ENCODE data around the gene RADIL.

The RADIL gene

DNA sequence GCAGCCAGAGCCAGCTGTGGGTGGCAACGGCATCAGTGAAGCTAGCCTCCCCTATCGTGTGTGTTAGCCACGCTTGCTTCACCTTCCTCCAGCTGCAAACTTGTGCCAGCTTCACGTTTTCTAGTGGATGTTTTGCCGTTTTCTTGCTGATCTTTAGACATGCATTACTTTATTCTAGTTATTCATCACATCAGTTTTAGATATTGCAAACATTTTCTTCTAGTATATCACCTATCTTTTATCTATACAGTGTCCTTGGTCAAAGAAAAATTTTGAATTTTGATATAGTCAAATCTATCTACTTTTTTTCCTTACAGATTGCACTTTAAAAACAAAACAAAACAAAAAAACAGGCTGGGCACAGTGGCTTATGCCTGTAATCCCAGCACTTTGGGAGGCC, 15.0 kb downstream of the RADIL start:
- TF ChIP-seq REST (IDR thresholded peaks at IDR 0.05; ENCODE audit: insufficient read depth in 1 of 2, low read depth in 2 of 2, low read length in 2 of 2) (no peak), SIN3A (IDR thresholded peaks at IDR 0.05; ENCODE audit: borderline replicate concordance, insufficient read depth, low read length) (no peak), POLR2AphosphoS5 (IDR thresholded peaks at IDR 0.05; ENCODE audit: low read depth, low read length) (no peak), FOXP2 (optimal IDR thresholded peaks at IDR 0.05; ENCODE audit: borderline replicate concordance, extremely low read depth, extremely low read length, insufficient read depth) (no peak), TAF1 (IDR thresholded peaks at IDR 0.05; ENCODE audit: borderline replicate concordance, insufficient read depth, low read length) (no peak)

DNA sequence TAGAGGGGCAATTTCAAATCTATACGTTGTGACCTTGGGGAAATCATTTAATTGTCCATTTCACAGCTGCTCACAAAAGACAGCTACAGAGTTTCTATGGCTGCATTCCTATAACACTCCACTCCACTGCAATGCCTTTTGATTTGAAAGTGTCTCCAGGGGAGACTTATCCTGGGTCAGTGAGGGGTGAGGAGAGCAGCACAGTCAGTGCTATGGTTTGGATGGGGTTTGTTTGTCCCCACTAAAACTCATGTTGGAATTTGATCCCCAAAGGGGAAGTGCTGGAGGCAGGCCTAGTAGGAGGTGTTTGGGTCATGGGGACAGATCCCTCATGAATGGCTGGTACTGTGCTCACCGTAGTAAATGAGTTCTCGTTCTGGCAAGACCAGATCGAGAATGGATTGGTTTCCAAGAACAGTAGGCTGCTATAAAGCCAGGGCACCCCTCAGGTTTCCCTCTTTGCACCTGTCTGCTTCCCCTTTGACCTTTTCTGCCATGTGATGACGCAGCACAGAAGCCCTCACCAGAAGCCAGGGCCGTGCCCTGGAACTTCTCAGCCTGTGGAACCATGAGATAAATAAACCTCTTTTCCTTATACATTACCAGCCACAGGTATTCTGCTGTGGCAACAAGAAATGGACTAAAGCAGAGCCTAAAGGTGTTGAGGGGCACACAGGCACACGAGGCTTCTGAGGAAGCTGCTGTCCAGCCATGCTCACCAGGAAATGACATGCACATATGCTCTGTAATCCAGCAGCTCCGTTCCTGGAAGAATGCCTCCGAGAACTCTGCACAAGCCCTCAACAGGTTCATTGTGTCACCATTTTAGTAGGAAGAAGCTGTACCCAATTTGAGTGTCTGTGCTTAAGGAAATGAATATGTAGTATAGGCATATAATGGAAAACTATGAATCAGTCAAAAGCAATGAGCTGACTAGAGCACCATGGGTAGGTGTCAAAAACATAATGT, 16.7 kb downstream of the RADIL start:
- no peak for TF ChIP-seq SIN3A (IDR thresholded peaks at IDR 0.05; ENCODE audit: borderline replicate concordance, insufficient read depth, low read length)

- TF ChIP-seq SIN3A (IDR thresholded peaks at IDR 0.05; ENCODE audit: borderline replicate concordance, insufficient read depth, low read length) (no peak), FOXP2 (optimal IDR thresholded peaks at IDR 0.05; ENCODE audit: borderline replicate concordance, extremely low read depth, extremely low read length, insufficient read depth) (no peak), REST (IDR thresholded peaks at IDR 0.05; ENCODE audit: insufficient read depth in 1 of 2, low read depth in 2 of 2, low read length in 2 of 2) (no peak), TAF1 (IDR thresholded peaks at IDR 0.05; ENCODE audit: borderline replicate concordance, insufficient read depth, low read length) (no peak), POLR2AphosphoS5 (IDR thresholded peaks at IDR 0.05; ENCODE audit: low read depth, low read length) (no peak)
Measured at GRCh38 chr7:4862156-4862555, 21.4 kb downstream of the RADIL start.

GRCh38 chr7:4861673-4862072, 21.8 kb downstream of the RADIL start, which contains the start of gene PAPOLB:
PAPOLB (minus strand) TSS chr7:4862030; CDS start chr7:4861810, 220 bp downstream.
- TF ChIP-seq FOXP2 (optimal IDR thresholded peaks at IDR 0.05; ENCODE audit: borderline replicate concordance, extremely low read depth, extremely low read length, insufficient read depth) (no peak), SIN3A (IDR thresholded peaks at IDR 0.05; ENCODE audit: borderline replicate concordance, insufficient read depth, low read length) (no peak), POLR2AphosphoS5 (IDR thresholded peaks at IDR 0.05; ENCODE audit: low read depth, low read length) (no peak), TAF1 (IDR thresholded peaks at IDR 0.05; ENCODE audit: borderline replicate concordance, insufficient read depth, low read length) (no peak), REST (IDR thresholded peaks at IDR 0.05; ENCODE audit: insufficient read depth in 1 of 2, low read depth in 2 of 2, low read length in 2 of 2) (no peak)

- TF ChIP-seq REST (IDR thresholded peaks at IDR 0.05; ENCODE audit: insufficient read depth in 1 of 2, low read depth in 2 of 2, low read length in 2 of 2) (no peak), POLR2AphosphoS5 (IDR thresholded peaks at IDR 0.05; ENCODE audit: low read depth, low read length) (no peak), TAF1 (IDR thresholded peaks at IDR 0.05; ENCODE audit: borderline replicate concordance, insufficient read depth, low read length) (no peak), SIN3A (IDR thresholded peaks at IDR 0.05; ENCODE audit: borderline replicate concordance, insufficient read depth, low read length) (no peak), FOXP2 (optimal IDR thresholded peaks at IDR 0.05; ENCODE audit: borderline replicate concordance, extremely low read depth, extremely low read length, insufficient read depth) (no peak)
Measured at GRCh38 chr7:4861227-4861626, 22.3 kb downstream of the RADIL start.
